Fibroblast of upper back skin (primary cell): ENCODE data around the gene NAT16.
"Not testable (repeated sequence)": the region's sequence is repeated elsewhere in the genome, so short reads cannot be mapped to it uniquely, and the experiment has no call there.

ENCODE experiments used
- DNase-seq: peaks from one replicate; pipeline ENCODE4 v3.0.0-alpha.2; 2013

The NAT16 gene

GRCh38 chr7:101125989-101126650 lies 54.0 kb downstream of the NAT16 start:
- peak; percentile 89 for DNase-seq

GRCh38 chr7:101124376-101125056 lies 55.6 kb downstream of the NAT16 start:
- peak; percentile 67 for DNase-seq

GRCh38 chr7:101123703-101124068 lies 56.4 kb downstream of the NAT16 start:
- no peak for DNase-seq

- no peak for DNase-seq
Measured at GRCh38 chr7:101122933-101123702, 57.0 kb downstream of the NAT16 start.

- DNase-seq: peak; percentile 100
Measured at GRCh38 chr7:101121991-101122932, 57.8 kb downstream of the NAT16 start.

- DNase-seq: not testable (repeated sequence)
Measured at GRCh38 chr7:101121631-101121990, 58.5 kb downstream of the NAT16 start.
